Loucy (cell line): ENCODE results near the gene SLC27A2.

ENCODE experiments used
- CTCF ChIP-seq: fragments of 200-600 bp; sonication (generic); conservative IDR thresholded peaks from 2 replicates; pipeline ENCODE4 v1.5.1; 2014; ENCODE audit warnings: mild to moderate bottlenecking, antibody characterized with exemption, low read length
- EZH2phosphoT487 ChIP-seq: fragments of 200-600 bp; IDR thresholded peaks from 2 replicates; pipeline ENCODE4 v1.6.1; 2018; ENCODE audit warnings: antibody characterized with exemption, mild to moderate bottlenecking, moderate library complexity, borderline replicate concordance

GRCh38 chr15:50218291-50218690, 36.3 kb downstream of the SLC27A2 start:
- TF ChIP-seq CTCF (no peak), EZH2phosphoT487 (no peak)
